ENCODE results near the gene NIN.

NIN gene

DNA sequence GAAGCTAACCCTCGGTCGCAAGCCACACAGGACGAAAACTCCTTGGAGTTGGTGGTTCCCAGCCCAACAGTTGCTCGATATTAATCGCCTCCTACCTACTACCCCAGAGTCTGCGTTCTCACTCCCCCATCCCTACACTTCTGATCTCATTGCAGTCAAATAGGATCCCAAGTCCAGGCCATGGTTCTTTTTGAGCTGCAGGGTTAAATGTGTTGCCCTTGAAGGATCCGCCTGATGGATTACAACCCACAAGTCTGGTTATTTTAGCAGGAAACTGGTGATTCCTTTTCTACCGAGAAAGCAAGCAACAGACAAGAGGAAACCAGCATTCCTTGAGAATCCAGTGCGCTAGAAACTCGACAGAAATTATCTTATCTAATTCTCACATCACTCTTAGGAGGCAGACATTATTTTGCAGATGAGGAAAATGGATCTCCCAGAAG, 785 bp upstream of the NIN start:
- DNase-seq (ENCODE audit: insufficient read length, low spot score) (no peak), FAIRE-seq (no peak)
- TF ChIP-seq, protein P1, sequence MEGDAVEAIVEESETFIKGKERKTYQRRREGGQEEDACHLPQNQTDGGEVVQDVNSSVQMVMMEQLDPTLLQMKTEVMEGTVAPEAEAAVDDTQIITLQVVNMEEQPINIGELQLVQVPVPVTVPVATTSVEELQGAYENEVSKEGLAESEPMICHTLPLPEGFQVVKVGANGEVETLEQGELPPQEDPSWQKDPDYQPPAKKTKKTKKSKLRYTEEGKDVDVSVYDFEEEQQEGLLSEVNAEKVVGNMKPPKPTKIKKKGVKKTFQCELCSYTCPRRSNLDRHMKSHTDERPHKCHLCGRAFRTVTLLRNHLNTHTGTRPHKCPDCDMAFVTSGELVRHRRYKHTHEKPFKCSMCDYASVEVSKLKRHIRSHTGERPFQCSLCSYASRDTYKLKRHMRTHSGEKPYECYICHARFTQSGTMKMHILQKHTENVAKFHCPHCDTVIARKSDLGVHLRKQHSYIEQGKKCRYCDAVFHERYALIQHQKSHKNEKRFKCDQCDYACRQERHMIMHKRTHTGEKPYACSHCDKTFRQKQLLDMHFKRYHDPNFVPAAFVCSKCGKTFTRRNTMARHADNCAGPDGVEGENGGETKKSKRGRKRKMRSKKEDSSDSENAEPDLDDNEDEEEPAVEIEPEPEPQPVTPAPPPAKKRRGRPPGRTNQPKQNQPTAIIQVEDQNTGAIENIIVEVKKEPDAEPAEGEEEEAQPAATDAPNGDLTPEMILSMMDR (IDR thresholded peaks at IDR 0.05; ENCODE audit: insufficient read depth, missing control alignments) = no peak

GRCh38 chr14:50830044-50830931, 674 bp downstream of the NIN start:
- TF ChIP-seq, protein P1 (IDR thresholded peaks at IDR 0.05; ENCODE audit: insufficient read depth, missing control alignments) = no peak
- DNase-seq (ENCODE audit: insufficient read length, low spot score) (no peak), FAIRE-seq (no peak)

DNA sequence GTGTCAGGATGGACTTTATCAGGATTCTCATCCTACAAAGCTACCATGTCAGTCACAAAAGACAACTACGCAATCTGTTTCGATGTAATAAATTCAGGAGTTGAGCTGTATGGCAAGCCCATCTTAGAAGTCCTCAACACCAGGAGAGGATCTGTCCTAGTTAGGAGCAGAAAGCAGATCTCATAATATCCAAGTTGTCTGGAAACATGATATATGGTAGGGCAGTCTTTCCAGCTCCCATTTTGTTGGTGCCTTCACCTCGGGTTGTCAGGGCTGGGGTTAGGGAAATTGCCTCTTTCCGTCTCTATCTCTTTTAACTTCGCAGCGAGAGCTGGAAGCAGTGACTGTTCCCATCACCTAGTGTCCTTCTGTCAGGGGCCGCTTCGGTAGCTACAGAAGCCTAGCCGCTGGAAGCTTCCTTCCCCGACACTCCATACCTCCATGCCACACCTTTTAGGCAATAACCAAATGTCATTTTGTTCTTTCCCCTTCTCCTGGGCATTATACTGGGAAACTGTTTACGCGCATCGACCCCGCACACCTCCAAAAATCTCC, 1.4 kb downstream of the NIN start:
- DNase-seq (ENCODE audit: insufficient read length, low spot score) = no peak
- TF ChIP-seq, protein P1 (IDR thresholded peaks at IDR 0.05; ENCODE audit: insufficient read depth, missing control alignments) = no peak
- no peak for FAIRE-seq

DNA sequence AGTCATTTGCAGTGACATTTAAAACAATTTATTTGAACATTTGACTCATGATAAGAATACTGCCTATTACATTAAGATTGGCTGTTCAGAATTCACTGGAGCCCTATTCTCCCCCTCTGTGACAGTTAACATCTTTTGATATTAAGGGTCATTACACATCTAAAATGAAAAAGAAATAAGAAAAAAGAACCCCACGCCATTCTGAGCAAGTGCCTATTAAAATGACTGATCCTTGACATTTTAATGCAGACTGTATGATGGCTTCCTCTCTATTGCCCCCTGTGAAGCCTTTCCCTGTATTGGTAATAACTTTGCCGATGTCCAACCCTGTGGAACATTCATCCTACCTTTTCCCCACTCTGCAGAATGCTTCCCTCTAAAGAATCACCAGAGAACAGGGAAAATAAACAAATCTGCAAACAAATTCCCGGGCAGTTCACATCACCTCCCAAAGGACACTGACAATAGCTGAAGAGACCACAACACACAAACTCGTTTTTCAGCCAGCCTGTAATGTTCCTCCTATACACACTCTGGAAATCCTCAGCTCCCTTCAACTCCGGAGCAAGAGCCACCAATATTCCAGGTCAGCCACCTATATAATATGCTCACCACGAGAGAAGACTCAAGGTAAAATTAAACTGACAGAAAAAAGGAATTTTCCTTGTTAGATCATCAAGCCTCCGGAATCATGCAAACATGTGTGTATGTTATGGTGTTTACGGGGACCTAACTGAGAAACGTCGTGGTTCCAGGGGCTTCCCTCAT, 2.1 kb downstream of the NIN start:
- DNase-seq (ENCODE audit: insufficient read length, low spot score) (no peak), FAIRE-seq (no peak)
- TF ChIP-seq, protein P1 (IDR thresholded peaks at IDR 0.05; ENCODE audit: insufficient read depth, missing control alignments) = no peak

DNA sequence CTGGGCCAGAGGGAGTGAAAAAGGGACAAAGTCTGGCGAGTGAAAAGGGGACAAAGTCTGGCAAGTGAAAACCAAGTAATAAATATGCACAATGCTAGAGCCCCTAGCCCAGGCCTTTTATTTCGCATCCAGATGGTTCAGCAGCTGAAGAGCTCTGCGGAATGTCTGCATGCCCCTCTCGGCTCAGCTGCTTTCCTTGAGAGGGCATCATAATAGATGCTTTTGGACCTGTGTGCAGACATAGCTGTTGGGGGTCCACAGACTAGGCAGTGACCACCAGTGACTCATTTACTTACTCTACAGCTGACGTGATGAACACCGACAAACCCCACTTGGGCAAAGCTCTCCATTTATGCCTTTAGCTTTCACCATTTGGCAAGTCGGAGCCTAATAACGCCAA, 4.3 kb downstream of the NIN start:
- FAIRE-seq (no peak), DNase-seq (ENCODE audit: insufficient read length, low spot score) (no peak)
- TF ChIP-seq, protein P1 (IDR thresholded peaks at IDR 0.05; ENCODE audit: insufficient read depth, missing control alignments) = no peak

DNA sequence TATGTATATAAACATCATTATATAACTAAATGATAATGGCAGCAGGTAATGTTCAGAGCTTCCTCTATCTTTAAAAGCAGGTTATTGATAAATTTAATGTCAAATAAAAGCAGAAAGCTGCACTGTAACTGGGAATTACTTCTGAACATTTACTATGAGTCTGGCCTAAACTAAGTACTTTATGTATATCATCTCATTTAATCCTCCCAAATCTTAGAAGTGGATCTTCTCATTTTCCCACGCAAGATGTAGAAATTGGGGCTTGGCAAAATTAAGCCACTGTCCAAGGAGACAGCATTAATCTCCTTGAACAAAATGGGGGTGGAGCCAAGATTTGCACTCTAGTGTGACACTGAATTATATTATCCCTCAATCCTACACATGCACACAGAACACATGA, 5.7 kb downstream of the NIN start:
- FAIRE-seq (no peak), DNase-seq (ENCODE audit: insufficient read length, low spot score) (no peak)
- TF ChIP-seq, protein P1 (IDR thresholded peaks at IDR 0.05; ENCODE audit: insufficient read depth, missing control alignments) = no peak
